ENCODE data around the gene DUSP10.

The DUSP10 gene

DNA sequence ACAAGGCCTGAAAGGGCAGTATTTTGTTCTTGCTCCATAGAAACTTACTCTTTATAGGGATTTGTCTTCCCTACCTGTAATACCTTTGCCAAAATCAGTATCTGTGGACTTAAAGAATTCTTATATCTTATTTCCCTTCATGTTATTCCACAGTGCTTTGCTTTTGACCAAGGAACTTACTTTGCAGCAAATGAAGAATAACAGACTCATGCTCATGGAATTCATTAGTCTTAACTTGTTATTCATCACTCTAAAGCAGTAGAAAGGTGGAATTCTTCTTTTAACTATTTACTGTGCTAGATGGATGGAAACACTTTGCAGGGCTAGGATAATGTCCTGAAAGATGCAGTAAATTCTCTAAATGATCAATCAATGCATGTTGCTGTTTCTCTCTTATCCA lies 45.9 kb downstream of the DUSP10 start:
- DNase-seq (ENCODE audit: low spot score): no peak

GRCh38 chr1:221695301-221695700 lies 46.6 kb downstream of the DUSP10 start:
- no peak for DNase-seq (ENCODE audit: low spot score)

GRCh38 chr1:221694109-221694508 lies 47.8 kb downstream of the DUSP10 start:
- DNase-seq (ENCODE audit: low spot score): no peak

DNA sequence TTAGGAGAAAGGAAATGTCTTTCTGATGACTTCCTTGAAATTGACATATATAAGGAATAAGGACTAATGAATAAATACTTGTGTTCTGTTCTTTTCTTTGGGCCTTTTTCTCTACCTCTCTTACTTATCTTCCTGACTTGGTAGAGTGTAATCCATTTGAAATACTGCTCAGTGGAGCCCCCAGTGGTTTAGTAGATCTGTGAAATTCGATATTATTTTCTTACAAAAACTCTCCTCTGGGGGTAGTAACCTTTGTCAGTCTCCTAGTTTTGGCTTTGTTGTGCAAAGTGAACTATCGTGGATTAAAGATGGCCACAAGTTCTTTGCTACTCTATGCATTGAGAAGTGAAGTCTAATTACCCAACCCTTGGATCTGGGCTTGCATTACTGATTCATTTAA lies 48.8 kb downstream of the DUSP10 start:
- no peak for DNase-seq (ENCODE audit: low spot score)

- DNase-seq (ENCODE audit: low spot score): no peak
Observed at GRCh38 chr1:221692643-221693042, 49.2 kb downstream of the DUSP10 start.

DNA sequence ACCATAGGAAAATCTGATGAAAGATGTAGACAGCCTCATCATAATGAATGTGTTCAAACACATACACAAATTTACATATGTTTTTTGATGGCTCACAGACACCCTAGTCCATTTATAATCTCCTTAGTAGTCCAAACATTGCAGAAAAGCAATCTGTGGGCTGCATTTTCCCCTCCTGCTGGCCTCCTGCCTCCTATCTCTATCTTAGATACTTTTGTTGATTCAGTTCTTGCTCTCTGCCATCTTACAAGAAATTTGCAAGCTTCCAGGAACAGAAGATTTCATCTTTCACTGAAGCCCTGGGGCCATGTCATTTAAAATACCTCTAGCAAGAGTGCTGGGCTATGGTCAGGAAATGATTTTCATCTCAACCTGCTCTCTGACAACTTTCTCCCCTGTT lies 50.6 kb downstream of the DUSP10 start:
- DNase-seq (ENCODE audit: low spot score): no peak

DNA sequence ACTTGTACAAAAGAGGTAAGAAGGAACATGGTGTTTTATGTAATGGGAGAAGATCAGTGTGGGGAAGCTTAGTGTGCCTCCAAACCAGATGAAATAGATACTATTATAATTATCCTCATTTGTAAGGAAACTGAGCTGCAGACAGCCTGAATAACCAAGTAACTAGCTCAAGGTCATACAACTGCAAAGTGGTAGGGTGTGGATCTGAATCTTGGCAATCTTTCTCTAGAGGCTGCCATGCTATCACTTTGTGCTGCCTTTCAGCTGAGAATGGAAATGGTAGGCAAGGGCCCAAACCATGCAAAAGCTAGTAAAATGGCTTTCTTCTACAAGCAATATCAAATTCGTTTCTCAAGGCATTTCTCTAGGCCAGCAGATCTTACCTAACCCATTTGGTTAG lies 51.0 kb downstream of the DUSP10 start:
- DNase-seq (ENCODE audit: low spot score): no peak

GRCh38 chr1:221689138-221689537 lies 52.8 kb downstream of the DUSP10 start:
- DNase-seq (ENCODE audit: low spot score): no peak

- DNase-seq (ENCODE audit: low spot score): no peak
Observed at GRCh38 chr1:221688488-221688843, 53.4 kb downstream of the DUSP10 start.

GRCh38 chr1:221687836-221688487 lies 53.9 kb downstream of the DUSP10 start:
- DNase-seq (ENCODE audit: low spot score): no peak

DNA sequence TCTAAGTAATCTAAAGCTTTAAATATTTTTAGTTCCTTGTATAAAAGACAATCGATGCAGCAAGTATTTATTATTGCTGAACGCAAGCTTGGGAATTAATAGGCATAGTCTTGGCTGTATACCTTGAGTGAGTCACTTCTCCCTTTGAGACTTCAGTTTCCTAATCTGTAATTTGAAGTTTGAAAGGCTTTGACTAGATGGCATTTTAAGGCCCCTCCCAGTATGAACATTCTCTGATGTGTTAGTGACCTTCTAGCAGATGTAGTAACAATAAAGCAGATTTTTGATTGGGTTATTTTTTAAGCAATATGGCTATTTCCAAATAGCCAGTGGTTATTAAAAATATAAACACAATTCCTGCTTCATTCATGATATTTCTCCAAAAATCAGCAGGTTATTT lies 58.2 kb downstream of the DUSP10 start:
- no peak for DNase-seq (ENCODE audit: low spot score)

DNA sequence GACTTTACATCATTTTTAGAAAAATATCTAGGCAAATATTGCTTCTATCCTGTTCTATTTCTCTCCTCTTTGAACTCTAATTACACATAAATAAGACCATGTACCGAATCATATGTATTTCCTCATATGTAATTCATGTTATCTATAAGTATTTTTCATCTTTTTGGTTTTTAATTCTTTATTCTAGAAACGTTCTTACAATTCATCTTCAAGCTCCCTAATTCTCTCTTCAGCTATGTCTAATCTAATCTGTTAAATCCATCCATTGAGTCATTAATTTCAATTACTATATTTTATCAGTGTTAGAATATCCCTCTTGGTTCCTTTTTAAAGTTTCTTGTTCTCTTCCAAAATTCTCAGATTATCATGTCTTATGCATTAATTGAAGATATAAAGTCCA lies 61.8 kb downstream of the DUSP10 start:
- no peak for DNase-seq (ENCODE audit: low spot score)

- no peak for DNase-seq (ENCODE audit: low spot score)
Observed at GRCh38 chr1:221678014-221678413, 63.9 kb downstream of the DUSP10 start.

- no peak for DNase-seq (ENCODE audit: low spot score)
Observed at GRCh38 chr1:221675880-221676800, 65.7 kb downstream of the DUSP10 start.

GRCh38 chr1:221672965-221673364 lies 68.9 kb downstream of the DUSP10 start:
- DNase-seq (ENCODE audit: low spot score): no peak

DNA sequence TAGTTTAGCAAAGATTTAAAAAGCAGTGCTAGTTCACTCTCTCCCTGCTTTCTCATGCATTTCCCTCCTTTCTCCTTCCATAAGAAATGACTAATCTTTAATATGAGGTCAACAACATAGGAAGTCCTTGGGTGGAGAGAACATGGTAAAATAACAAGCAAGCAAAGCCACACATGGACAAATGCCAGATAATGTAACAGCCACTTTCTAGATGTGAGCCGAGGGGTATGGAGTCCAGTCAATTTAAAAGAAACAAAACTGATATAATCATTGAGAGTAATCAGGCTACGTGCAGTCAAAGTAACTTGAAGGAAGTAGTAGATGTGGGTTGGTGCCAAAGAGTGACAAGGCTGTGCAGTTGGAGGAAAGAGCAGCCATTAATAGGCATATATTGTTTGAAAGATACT lies 69.6 kb downstream of the DUSP10 start:
- no peak for DNase-seq (ENCODE audit: low spot score)

DNA sequence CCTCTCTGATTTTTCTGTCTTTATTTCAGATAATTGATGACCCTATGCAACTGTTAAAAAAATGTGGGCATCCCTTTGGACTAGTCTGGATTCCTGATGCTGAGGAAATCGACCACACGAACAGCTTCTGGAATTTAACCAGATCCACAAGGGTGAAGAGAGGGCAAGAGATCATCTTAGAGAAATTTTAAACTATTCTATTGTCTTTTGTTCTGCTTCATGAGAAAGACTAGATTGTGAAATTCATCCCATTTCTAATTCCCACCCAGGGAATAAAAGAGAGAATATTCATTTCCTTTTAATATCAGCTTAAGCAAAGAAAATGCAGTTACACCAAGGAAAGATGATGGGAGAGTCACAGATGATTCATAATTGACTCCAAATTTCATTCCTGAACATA lies 71.8 kb downstream of the DUSP10 start:
- DNase-seq (ENCODE audit: low spot score): no peak

DNA sequence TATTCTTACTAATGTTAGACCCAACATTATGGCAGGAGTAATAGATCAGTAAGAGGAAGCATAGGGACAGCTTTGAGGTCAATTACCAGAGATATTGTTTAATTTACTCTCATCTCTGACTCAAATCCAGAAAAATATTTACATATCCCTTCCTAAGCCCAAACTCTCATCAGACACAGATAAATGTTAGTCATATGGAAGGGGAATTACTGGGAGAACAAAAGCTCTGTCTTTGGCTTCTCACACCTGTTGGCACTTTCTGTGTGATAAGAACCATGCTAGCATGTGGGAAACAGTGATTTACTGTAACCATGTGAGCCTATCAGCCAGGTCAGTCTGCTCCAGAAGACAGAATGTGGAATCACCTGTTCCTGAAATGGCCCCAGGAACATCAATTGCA lies 72.4 kb downstream of the DUSP10 start:
- DNase-seq (ENCODE audit: low spot score): no peak

- DNase-seq (ENCODE audit: low spot score): no peak
Observed at GRCh38 chr1:221667504-221667903, 74.4 kb downstream of the DUSP10 start.

DNA sequence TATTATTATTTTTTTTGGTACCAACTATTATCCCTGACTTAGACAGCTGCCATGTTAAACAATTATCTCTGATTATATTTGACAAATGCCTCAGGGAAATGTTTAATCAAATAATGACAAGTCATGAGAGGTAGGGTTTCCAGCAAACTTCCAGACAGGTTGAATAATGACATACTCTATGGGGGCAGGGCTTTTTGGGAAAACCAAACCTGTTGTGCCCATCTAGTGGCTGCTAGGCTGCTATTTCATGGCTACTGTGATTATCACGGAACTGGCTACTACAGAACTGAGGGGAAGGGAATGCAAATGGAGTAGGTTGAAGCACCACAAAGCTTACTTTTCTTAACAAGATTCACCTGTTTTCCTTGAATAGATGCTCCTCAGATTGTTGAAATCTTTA lies 77.6 kb downstream of the DUSP10 start:
- DNase-seq (ENCODE audit: low spot score): peak; percentile 1

GRCh38 chr1:221663321-221663720 lies 78.6 kb downstream of the DUSP10 start:
- DNase-seq (ENCODE audit: low spot score): no peak

DNA sequence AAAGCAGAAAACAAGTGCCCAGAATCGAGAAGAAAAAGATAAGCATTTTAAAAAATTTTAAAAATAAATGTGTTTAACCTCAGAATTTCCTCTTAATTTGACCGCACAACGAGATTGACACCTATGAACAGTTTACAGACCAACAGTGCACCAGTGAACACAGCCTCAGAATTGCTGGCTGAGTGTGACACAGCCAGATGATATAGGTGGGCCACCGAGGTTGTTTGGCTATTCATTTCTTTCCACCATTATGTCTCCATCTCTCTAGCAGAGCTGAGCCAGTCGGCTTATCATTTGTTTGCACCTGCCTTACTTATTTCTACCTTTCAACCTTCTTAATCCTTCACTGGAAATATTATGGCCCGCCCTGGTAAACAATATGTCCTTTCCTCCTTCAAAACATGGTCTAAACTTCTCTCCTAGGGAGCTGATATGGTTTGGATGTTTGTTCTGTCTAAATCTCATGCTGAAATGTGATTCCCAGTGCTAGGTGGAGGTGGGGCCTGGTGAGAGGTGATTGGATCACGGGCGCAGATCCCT lies 86.1 kb downstream of the DUSP10 start:
- DNase-seq (ENCODE audit: low spot score): no peak
